ENCODE data around the gene ASCL5.

Gene ASCL5

DNA sequence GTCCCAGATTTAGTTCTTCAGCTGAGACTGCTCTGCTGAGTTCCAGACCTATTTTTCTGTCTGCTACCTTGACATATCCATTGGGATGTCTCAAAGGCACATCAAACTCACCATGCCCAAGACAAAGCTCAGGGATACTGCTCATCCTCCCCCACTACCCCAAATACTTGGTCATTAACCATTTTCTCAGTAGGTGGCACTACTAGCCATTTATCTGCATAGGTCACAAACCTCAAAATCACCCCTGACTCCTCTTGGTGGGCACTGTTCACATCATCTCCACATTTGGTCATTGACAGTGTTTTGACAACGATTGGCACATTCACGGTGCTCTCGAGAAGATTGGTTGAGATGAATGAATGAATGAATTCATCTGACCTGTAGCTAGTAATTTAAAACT lies 46.8 kb downstream of the ASCL5 start:
- DNase-seq: no peak

DNA sequence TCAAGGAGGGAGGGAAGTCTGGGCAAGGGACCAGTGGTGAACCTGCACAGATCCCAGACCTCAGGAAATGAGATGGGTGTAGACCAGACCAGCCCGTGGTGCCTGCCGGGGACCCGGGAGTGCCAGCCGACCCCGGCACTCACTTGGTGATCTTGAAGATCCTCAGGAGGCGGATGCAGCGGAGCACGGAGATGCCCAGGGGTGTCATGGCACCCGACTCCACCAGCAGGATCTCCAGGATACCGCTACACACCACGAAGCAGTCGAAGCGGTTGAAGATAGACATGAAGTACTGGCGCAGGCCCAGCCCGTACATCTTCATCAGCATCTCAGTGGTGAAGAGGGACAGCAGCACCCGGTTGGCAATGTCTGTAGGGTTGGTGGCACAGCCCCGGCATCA lies 49.2 kb downstream of the ASCL5 start:
- DNase-seq: no peak

DNA sequence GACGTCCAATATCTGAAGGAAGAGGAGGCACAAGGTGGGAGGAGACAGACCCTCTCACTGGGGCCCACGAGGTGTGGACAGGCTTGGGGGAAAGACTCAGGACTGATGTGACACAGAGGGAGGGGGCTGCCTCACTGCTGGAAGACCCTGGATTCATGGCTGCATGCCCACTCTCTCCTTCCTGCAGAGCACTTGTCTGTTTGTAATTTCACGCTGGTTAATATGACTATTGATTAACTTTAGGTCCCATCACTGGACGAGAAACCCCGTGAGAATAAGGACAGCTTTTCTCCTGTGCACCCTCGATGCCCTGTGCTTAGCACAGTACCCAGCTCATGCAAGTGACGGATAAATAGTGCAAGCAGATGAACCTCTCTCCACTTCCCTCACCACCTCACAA lies 49.9 kb downstream of the ASCL5 start:
- no peak for DNase-seq

DNA sequence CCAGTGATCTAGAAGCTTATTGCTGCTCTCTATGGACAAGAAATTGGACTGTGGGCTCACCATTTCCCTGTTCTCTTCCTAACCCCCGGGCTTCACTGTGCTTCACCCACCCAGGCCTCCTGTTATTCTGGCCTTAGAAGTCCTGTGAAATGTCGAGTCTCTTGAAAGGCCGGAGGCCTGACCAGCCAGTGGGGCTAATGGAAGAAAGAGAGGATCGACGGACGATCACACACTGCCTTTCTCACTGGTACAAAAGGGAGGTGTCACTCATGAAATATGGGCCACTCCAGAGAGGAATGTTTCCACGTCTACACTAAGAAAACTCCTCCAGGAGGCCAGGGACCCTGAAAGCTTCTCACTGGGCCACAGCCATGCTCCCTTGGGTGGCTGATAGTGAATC lies 50.9 kb downstream of the ASCL5 start:
- no peak for DNase-seq

DNA sequence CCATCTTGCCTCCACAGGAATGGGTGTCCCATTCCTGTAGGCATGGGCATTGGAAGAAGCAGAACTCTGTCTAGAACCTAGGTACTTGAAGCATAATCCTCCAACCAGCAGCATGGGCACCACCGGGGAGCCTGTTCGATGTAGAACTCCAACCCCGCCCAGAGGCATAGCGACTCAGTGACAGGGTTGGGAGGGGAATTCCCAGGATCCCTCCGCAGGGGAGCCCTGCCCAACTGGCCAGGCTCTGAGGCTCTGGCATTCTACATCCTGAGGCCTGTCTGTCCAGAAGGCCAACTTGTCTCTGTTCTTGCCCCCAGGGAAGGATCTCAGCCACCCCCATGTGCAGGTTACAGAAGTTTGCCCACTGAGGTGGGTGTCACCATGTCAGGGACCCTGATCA lies 53.0 kb downstream of the ASCL5 start:
- DNase-seq: no peak

DNA sequence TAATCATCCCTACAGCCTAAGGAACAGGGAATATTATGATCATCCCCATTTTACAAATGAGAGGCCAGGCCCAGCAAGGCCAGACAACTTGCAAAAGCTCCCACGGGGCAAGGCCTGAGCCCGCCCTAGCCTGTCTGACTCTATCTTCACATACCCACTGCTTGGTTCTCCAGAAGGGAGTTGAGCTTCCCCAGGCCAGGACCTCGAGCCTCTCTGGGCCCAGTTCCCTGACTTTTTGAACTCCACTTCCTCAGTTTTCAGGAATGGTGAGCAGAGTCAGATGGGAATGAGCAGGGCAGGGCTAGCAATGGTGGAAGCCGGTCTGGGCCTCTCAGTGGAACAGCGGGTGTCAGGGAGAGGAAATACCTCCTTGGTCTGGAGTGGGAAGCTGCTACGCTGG lies 54.1 kb downstream of the ASCL5 start:
- DNase-seq: no peak

DNA sequence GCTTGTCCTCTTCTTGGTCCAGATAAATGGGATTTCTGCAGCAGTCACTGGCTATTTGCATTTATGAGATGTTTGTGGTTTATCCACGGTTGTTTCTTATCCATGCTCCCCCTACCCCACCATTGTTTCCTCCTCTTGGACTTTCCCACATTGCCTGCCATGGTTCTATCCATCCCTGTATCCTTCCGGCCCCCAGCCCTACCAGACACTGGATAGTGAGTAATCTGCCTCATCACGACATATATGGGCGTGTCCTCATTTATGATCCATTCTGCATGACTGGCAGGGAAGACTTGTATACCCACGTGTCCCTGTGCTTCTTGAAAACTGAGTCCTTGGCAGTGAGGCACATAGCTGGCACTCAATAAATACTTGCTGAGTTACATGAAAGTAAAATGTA lies 54.8 kb downstream of the ASCL5 start:
- DNase-seq: no peak

DNA sequence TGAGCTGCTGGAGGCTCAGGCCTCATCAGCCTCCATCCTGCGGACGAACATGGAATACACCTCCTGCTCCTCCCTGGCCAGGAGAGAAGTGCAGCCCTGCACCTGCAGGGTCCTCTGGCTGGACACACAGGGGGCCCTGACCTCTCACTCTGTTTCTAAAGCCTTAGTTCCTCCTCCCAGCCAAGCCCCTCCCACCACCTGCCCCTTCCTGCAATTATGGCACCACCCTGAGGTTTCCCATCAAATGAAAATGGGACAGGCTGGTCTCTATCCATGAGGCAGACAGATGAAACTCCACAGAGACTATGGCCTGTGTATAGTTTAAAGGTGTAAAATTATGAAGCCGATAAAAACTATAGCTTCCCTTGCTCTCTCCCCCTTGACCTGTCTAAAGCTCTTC lies 57.3 kb downstream of the ASCL5 start:
- no peak for DNase-seq

DNA sequence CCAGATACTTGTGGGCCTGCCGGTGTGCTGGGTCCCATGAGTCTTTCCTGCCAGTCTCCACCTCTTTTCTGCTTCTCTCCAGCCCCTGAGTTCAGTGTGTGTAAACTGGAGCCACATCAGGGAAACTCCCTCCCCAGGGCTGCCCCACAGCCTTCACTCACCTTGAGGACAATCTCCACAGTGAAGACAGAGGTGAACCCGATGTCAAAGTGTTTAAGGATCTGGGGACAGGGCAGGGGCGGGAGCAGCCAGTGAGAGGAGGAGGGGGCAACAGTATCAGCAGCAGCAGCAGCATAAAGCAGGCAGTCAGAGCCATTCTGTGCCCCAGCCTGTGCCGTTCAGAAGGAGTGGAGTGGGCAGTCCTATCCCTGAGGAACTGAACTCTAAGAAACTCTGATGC lies 58.0 kb downstream of the ASCL5 start:
- DNase-seq: no peak

DNA sequence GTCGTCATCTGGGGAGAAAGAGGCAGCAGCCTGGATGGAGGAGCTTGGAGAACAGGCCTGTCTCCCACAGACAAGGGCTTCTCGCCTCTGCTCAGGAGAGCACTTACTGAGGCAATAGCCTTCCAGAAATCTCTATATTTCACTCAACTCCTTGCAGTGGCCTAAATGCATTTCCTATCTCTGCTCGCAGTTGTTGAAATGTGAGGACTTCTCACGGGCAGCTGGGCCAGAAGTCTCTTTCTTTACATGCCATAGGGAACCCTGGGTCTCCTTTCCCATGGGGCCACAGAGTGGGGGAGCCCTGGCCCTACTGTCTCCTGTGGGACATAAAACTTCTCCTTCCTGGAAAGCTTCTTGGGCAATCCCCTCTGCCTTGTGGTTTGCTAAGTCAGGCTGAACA lies 60.0 kb downstream of the ASCL5 start:
- DNase-seq: no peak

DNA sequence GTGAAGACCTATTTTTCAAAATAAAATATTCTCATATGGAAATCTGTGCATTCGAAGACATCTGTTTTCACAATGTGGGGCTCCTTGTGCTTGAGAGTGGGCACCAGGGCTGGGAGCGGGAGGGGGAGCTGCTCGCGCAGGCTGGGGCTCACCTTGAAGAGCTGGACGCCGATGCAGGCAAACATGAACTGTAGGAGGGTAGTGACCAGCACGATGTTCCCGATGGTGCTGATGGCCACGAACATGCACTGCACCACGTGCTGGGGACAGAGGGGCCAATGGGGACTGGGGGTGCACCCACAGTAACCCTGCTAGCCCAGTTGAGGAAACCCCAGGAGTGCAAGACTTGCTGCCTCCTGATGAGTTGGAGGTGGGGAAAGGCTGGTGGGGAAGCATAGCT lies 61.3 kb downstream of the ASCL5 start:
- no peak for DNase-seq

DNA sequence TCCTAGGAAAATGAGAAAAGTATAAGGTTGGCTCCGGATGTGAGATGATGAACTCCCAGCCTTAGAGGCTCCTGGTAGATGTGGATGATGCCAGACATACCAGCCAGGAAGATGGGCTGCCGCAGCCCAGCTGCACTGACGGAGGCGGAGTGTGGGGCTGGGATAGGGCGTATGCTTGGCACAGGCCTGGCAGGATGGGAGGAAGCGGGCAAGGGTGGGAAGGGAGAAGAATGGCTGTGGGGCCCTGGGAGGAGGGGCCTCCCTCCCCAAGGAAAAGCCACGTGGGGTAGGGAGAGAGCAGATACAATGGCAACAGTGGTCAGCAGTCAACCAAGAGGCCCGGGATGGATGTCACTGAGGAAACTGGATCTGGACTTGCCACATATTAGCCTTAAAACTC lies 62.2 kb downstream of the ASCL5 start:
- DNase-seq: no peak

Data from GF-D8 (cell line).